Measurements from ENCODE around the gene PANX1. TPM values are rescaled to one million over a fixed set of nuclear protein-coding genes. Genes with fewer than 3 reads are reported as not detected.

The PANX1 gene
- polyA plus RNA-seq, 1 donor (not counting 4 experiments of a cell fraction or from before 2014, with no cell fraction given) = 58.5 TPM

DNA sequence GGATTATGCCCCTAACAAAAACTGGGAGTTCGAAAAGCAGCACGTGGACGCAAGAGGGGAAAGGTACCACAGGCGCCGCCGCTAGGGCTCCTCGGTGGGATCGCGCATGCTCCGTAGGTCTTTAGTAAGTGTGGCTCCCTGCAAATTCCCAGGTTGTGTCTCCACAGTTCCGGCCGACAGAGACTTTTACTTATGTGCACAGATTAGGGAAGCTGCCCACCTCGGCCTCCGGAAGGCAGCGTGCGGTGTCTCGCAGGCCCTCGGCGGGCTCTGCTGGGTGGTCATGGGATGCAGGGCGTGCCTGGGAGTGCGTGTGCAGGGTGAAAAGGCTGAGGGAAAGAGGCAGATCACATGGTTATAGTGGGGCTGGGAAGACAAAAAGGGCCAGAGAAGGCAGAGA lies 39.7 kb upstream of the PANX1 start:
- DNase-seq (ENCODE audit: low read depth, low spot score) (no peak), FAIRE-seq (no peak)
- dilution Hi-C loops (cut with MboI; ENCODE audit: extremely low pct_ligation_motif_present, low sequenced_read_pairs) = no loop called here
- no peaks in the 10 kb centered on the region for H3K27me3 ChIP-seq (ENCODE audit: control insufficient read depth, extremely low read depth, insufficient read depth, low read length)
- TF ChIP-seq, protein P1, sequence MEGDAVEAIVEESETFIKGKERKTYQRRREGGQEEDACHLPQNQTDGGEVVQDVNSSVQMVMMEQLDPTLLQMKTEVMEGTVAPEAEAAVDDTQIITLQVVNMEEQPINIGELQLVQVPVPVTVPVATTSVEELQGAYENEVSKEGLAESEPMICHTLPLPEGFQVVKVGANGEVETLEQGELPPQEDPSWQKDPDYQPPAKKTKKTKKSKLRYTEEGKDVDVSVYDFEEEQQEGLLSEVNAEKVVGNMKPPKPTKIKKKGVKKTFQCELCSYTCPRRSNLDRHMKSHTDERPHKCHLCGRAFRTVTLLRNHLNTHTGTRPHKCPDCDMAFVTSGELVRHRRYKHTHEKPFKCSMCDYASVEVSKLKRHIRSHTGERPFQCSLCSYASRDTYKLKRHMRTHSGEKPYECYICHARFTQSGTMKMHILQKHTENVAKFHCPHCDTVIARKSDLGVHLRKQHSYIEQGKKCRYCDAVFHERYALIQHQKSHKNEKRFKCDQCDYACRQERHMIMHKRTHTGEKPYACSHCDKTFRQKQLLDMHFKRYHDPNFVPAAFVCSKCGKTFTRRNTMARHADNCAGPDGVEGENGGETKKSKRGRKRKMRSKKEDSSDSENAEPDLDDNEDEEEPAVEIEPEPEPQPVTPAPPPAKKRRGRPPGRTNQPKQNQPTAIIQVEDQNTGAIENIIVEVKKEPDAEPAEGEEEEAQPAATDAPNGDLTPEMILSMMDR (optimal IDR thresholded peaks at IDR 0.05 in 1 of 3, IDR thresholded peaks at IDR 0.05 in 1 of 3, conservative IDR thresholded peaks at IDR 0.05 in 1 of 3; ENCODE audit: extremely low read depth in 1 of 3, insufficient read depth in 2 of 3, low read length in 3 of 3) = no peak
- TF ChIP-seq EZH2 (IDR thresholded peaks at IDR 0.05; ENCODE audit: low read length) = no peak
- no peak overlapping the region for H2AFZ ChIP-seq (ENCODE audit: control insufficient read depth, low read length)
- no peaks in the 10 kb centered on the region for H3K4me1 ChIP-seq (ENCODE audit: control insufficient read depth, extremely low read depth, insufficient read depth, low read length)
- H4K20me1 ChIP-seq (ENCODE audit: control insufficient read depth, extremely low read depth, insufficient read depth, low read length) = no peaks in the 10 kb centered on the region
- peaks cover 7 to 15% of the 10 kb centered on the region in 2 experiments for H3K36me3 ChIP-seq (ENCODE audit: control insufficient read depth in 2 of 2, extremely low read depth in 1 of 2, insufficient read depth in 2 of 2, low read length in 2 of 2)
- no peak overlapping the region for H3K9ac ChIP-seq (ENCODE audit: control insufficient read depth, extremely low read depth, insufficient read depth, low read length)
- no peaks in the 10 kb centered on the region for H3K9me1 ChIP-seq (ENCODE audit: control insufficient read depth, extremely low read depth, insufficient read depth, low read length)
- H3K4me2 ChIP-seq (ENCODE audit: control insufficient read depth, extremely low read depth, insufficient read depth, low read depth, low read length) = no peak overlapping the region
- no peaks in the 10 kb centered on the region for H3K9me3 ChIP-seq (ENCODE audit: control insufficient read depth, low read depth, low read length)
- H3K4me3 ChIP-seq (ENCODE audit: control insufficient read depth in 2 of 3, extremely low read depth in 1 of 3, insufficient read depth in 2 of 3, low read depth in 1 of 3, low read length in 3 of 3) = no peak overlapping the region
- H3K79me2 ChIP-seq (ENCODE audit: control insufficient read depth, insufficient read depth, low read length) = no peaks in the 10 kb centered on the region
- H3K27ac ChIP-seq (ENCODE audit: control insufficient read depth, insufficient read depth, low read length) = no peak overlapping the region

DNA sequence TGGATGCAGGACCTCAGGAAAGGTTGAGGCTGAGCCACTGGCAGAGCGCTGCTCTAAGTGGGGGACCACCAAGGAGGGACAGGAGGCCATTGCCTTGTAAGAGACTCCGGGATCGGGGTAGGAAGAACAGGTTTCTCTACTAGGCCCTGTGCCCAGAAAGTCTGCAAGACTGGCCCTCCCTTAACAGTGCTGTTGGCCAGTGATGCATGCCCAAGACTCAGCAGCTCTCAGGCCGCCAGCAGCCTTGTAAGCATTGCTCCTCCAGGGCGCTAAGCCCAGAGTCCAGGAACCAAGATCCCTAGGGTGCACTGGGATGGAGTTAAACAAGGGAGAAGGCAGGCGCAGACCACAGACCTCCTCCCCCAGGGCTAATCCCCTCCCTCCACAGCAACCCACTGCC lies 39.3 kb upstream of the PANX1 start:
- Histone ChIP-seq H3K27me3 (ENCODE audit: control insufficient read depth, extremely low read depth, insufficient read depth, low read length) (no peaks in the 10 kb centered on the region), H3K9ac (ENCODE audit: control insufficient read depth, extremely low read depth, insufficient read depth, low read length) (no peak overlapping the region), H4K20me1 (ENCODE audit: control insufficient read depth, extremely low read depth, insufficient read depth, low read length) (no peaks in the 10 kb centered on the region), H3K27ac (ENCODE audit: control insufficient read depth, insufficient read depth, low read length) (no peak overlapping the region), H3K4me2 (ENCODE audit: control insufficient read depth, extremely low read depth, insufficient read depth, low read depth, low read length) (no peak overlapping the region), H3K79me2 (ENCODE audit: control insufficient read depth, insufficient read depth, low read length) (no peaks in the 10 kb centered on the region), H2AFZ (ENCODE audit: control insufficient read depth, low read length) (no peak overlapping the region), H3K9me1 (ENCODE audit: control insufficient read depth, extremely low read depth, insufficient read depth, low read length) (no peaks in the 10 kb centered on the region), H3K9me3 (ENCODE audit: control insufficient read depth, low read depth, low read length) (no peaks in the 10 kb centered on the region), H3K36me3 (ENCODE audit: control insufficient read depth in 2 of 2, extremely low read depth in 1 of 2, insufficient read depth in 2 of 2, low read length in 2 of 2) (peaks cover 7 to 15% of the 10 kb centered on the region in 2 experiments), H3K4me3 (ENCODE audit: control insufficient read depth in 2 of 3, extremely low read depth in 1 of 3, insufficient read depth in 2 of 3, low read depth in 1 of 3, low read length in 3 of 3) (no peak overlapping the region), H3K4me1 (ENCODE audit: control insufficient read depth, extremely low read depth, insufficient read depth, low read length) (no peaks in the 10 kb centered on the region)
- FAIRE-seq (no peak), DNase-seq (ENCODE audit: low read depth, low spot score) (no peak)
- dilution Hi-C loops (cut with MboI; ENCODE audit: extremely low pct_ligation_motif_present, low sequenced_read_pairs) = no loop called here
- TF ChIP-seq, protein P1 (optimal IDR thresholded peaks at IDR 0.05 in 1 of 3, IDR thresholded peaks at IDR 0.05 in 1 of 3, conservative IDR thresholded peaks at IDR 0.05 in 1 of 3; ENCODE audit: extremely low read depth in 1 of 3, insufficient read depth in 2 of 3, low read length in 3 of 3) = no peak
- TF ChIP-seq EZH2 (IDR thresholded peaks at IDR 0.05; ENCODE audit: low read length) = no peak

Measured in keratinocyte (primary cell).